Inflammatory macrophage (primary cell): Measurements from ENCODE around the gene CHDH.

Source experiments
- DNase-seq, 2 donors: peaks; one replicate each; pipeline ENCODE4 v3.0.0-alpha.2; 2020 to 2022

CHDH gene

GRCh38 chr3:53787016-53787415 lies 59.2 kb downstream of the CHDH start:
- no peak for DNase-seq

GRCh38 chr3:53780806-53781205 lies 65.4 kb downstream of the CHDH start:
- no peak for DNase-seq

GRCh38 chr3:53780171-53780570 lies 66.0 kb downstream of the CHDH start:
- DNase-seq, result no peak

- DNase-seq, result no peak
Measured at GRCh38 chr3:53778153-53778552, 68.1 kb downstream of the CHDH start.

GRCh38 chr3:53777468-53777867 lies 68.8 kb downstream of the CHDH start:
- DNase-seq, result no peak

- DNase-seq, result no peak
Measured at GRCh38 chr3:53776494-53777101, 69.6 kb downstream of the CHDH start.

GRCh38 chr3:53775834-53776251 lies 70.4 kb downstream of the CHDH start:
- no peak for DNase-seq

- DNase-seq, result no peak
Measured at GRCh38 chr3:53775018-53775417, 71.2 kb downstream of the CHDH start.

- DNase-seq, result no peak
Measured at GRCh38 chr3:53774414-53774813, 71.8 kb downstream of the CHDH start.

- peak in 1 of 2 donors; percentile 35 for DNase-seq
Measured at GRCh38 chr3:53773611-53774368, 72.4 kb downstream of the CHDH start.

- DNase-seq, result no peak
Measured at GRCh38 chr3:53773021-53773436, 73.2 kb downstream of the CHDH start.

GRCh38 chr3:53772562-53772961 lies 73.7 kb downstream of the CHDH start:
- no peak for DNase-seq

- no peak for DNase-seq
Measured at GRCh38 chr3:53768478-53769459, 77.5 kb downstream of the CHDH start.

GRCh38 chr3:53766706-53767105 lies 79.5 kb downstream of the CHDH start:
- no peak for DNase-seq

- no peak for DNase-seq
Measured at GRCh38 chr3:53765753-53766152, 80.5 kb downstream of the CHDH start.

- DNase-seq, result no peak
Measured at GRCh38 chr3:53764026-53764775, 82.0 kb downstream of the CHDH start.

- DNase-seq, result no peak
Measured at GRCh38 chr3:53763353-53763752, 82.9 kb downstream of the CHDH start.
